Melanocyte of skin (primary cell): ENCODE results near the gene CCDC170. TPM values are rescaled to one million over a fixed set of nuclear protein-coding genes. Genes with fewer than 3 reads are reported as not detected.

ENCODE experiments used
- small RNA-seq, 2 donors: library from RNA; depleted of rRNA; stranded (forward); fragments of <200 nt; gene quantifications; one replicate each; pipeline ENCODE3, GENCODE V24; 2012
- total RNA-seq, 2 donors: library from RNA; depleted of rRNA; stranded (reverse); fragments of >200 nt; gene quantifications; 2 replicates each; pipeline ENCODE4 v1.2.3, GENCODE V29; 2012

The CCDC170 gene, protein sequence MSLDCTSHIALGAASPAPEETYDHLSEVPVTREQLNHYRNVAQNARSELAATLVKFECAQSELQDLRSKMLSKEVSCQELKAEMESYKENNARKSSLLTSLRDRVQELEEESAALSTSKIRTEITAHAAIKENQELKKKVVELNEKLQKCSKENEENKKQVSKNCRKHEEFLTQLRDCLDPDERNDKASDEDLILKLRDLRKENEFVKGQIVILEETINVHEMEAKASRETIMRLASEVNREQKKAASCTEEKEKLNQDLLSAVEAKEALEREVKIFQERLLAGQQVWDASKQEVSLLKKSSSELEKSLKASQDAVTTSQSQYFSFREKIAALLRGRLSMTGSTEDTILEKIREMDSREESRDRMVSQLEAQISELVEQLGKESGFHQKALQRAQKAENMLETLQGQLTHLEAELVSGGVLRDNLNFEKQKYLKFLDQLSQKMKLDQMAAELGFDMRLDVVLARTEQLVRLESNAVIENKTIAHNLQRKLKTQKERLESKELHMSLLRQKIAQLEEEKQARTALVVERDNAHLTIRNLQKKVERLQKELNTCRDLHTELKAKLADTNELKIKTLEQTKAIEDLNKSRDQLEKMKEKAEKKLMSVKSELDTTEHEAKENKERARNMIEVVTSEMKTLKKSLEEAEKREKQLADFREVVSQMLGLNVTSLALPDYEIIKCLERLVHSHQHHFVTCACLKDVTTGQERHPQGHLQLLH
- under 1 TPM; under 0.01 to 0.67 TPM for total RNA-seq

DNA sequence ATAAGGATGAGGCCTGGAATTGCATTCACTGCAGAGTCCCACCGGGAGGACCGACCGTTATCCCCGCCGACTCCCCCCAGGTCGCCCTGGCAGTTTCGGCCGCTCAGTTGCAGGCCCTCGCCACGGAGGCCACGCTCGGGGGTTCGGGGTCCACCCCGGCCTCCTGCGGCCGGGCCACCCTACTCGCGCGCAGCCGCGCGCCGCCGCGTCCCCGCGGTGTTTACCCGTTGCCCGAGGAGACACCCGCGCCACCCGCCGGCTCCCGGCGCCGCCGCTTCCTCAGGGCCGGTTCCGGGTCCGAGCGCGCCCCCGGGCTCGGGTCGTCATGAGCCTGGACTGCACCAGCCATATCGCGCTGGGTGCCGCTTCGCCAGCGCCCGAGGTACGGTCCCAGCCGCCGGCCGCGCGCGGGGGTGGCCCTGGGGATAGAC is at the start of gene CCDC170:
CCDC170 (plus strand) TSS at position 214 of the 431 bp plus-strand sequence; CDS start at position 326, 112 bp downstream.

DNA sequence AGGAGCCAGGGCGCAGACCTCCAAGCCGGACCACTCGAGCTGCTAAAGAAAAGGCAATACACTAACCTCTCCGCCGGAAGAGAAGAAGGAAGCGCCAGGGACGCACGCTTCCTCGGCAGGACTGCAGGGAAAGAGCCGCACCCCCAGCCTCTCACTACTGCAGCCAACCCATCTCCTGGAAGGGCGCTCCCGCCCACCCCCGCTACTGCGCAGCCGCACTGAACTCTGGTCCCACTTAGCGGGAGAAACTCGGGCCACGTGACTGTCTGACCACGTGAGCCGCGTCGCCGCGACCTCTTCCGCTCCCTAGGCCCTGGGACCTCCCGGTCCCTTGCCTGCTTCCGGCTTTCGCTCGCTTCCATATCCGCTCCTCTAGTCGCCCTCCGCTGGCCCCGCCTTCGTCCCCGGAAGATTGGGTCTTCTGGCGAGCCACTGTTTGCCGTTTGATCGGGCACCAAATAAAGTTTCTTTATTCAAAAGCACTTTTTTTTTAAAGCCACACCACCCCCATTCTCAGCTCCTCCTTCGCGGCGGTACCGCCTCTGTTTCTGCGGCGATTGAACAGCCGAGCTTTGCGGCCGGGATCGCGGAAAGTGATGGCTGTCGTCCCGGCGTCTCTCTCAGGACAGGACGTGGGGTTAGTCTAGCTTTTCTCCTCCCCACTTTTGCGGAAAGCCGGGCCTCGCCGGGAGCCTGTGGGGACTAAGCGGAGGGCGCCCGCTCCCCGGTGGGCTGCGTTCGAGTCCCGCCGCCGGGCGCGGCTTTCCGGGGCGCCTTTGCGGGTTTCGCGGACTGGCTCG is 41.7 kb upstream of the CCDC170 start, which contains the start of gene RMND1:
RMND1 (minus strand) TSS at position 177 of the 800 bp plus-strand sequence. CDS start 6,315 bp downstream, outside the sequence.

Small RNA genes lying within 50 kb of the gene (small RNA-seq; reads per million reads assigned to genes)
- 0 reads per million in 2 donors for gene RNU6-813P

Other genes with a start within 250 kb of the CCDC170 start
- 10 to 100 TPM in 1 of 2 donors, 1 to 10 TPM in 1; 8.3 to 11.0 TPM for gene ZBTB2, start 102.5 kb upstream of the CCDC170 start, total RNA-seq
- gene RMND1, start 41.9 kb upstream of the CCDC170 start, total RNA-seq = 10 to 100 TPM; 23.4 to 33.6 TPM